Caco-2 (cell line): Measurements from ENCODE around the gene EPYC. TPM values are rescaled to one million over a fixed set of nuclear protein-coding genes. Genes with fewer than 3 reads are reported as not detected.

Experiments used
- BruUV-seq: library from RNA; stranded (reverse); fragments of 400-500 nt; replicated peaks from 2 replicates; lab custom pipeline; 2021; lab: Mats Ljungman, UMichigan
- CTCF ChIA-PET: fragments of 300-600 bp; sonication (Branson Sonifier 250); formaldehyde crosslinking; loops from one replicate; lab custom pipeline; 2022; ENCODE audit warnings: antibody characterized with exemption; lab: Charles Lee
- POLR2A ChIA-PET: fragments of 300-600 bp; sonication (Branson Sonifier 250); formaldehyde crosslinking; loops from one replicate; lab custom pipeline; 2022; ENCODE audit warnings: antibody characterized with exemption; lab: Charles Lee
- DNase-seq, 2 experiments: peaks; one replicate each; pipeline versions ENCODE4 v3.0.0 to v3.0.0-alpha.2; 2020 to 2022
- H3K27me3 ChIP-seq: replicated peaks from 2 replicates; pipeline ENCODE4 v1.6.0; 2011; ENCODE audit warnings: low read length; ENCODE audit not compliant: control insufficient read depth, insufficient read depth
- H3K36me3 ChIP-seq: 2 replicates; pipeline ENCODE4 v1.5.1; 2011; ENCODE audit warnings: low read length; ENCODE audit not compliant: control insufficient read depth, insufficient read depth
- H3K4me1 ChIP-seq: fragments of 250-450 bp; sonication (Bioruptor Pico); 2 replicates; pipeline ENCODE4 v1.5.1; 2020; ENCODE audit warnings: mild to moderate bottlenecking
- H3K4me3 ChIP-seq: 2 replicates; pipeline ENCODE4 v1.5.1; 2011; ENCODE audit warnings: low read depth, mild to moderate bottlenecking, control low read depth, low read length
- H3K9me3 ChIP-seq: fragments of 250-450 bp; sonication (Bioruptor Pico); 2 replicates; pipeline ENCODE4 v1.5.1; 2020; ENCODE audit warnings: mild to moderate bottlenecking, moderate library complexity
- H3K27ac Mint-ChIP-seq: one replicate; pipeline ENCODE4 v1.8.0; 2022; ENCODE audit warnings: mixed read lengths; ENCODE audit not compliant: unreplicated experiment
- H3K27me3 Mint-ChIP-seq: one replicate; pipeline ENCODE4 v1.8.0; 2022; ENCODE audit warnings: mixed read lengths; ENCODE audit not compliant: insufficient read depth, unreplicated experiment
- H3K36me3 Mint-ChIP-seq: one replicate; pipeline ENCODE4 v1.8.0; 2022; ENCODE audit warnings: mild to moderate bottlenecking, mixed read lengths; ENCODE audit not compliant: insufficient read depth, unreplicated experiment
- H3K4me1 Mint-ChIP-seq: one replicate; pipeline ENCODE4 v1.8.0; 2022; ENCODE audit warnings: low read depth, mixed read lengths; ENCODE audit not compliant: unreplicated experiment
- H3K4me3 Mint-ChIP-seq: one replicate; pipeline ENCODE4 v1.8.0; 2022; ENCODE audit warnings: mild to moderate bottlenecking, moderate library complexity, mixed read lengths; ENCODE audit not compliant: unreplicated experiment
- H3K9me3 Mint-ChIP-seq: one replicate; pipeline ENCODE4 v1.8.0; 2022; ENCODE audit warnings: mixed read lengths; ENCODE audit not compliant: unreplicated experiment
- CTCF ChIP-seq, 2 experiments: fragments of 200-600 bp in 1 of 2; IDR thresholded peaks; 1 replicate in 1 of 2; 2 replicates in 1 of 2; pipeline versions ENCODE4 v1.5.1 to v1.8.0; 2011 to 2022; ENCODE audit warnings: antibody characterized with exemption in 1 of 2, control low read depth in 1 of 2, inconsistent platforms in 1 of 2, low read depth in 1 of 2, low read length in 1 of 2, mild to moderate bottlenecking in 1 of 2, moderate library complexity in 1 of 2; ENCODE audit not compliant: insufficient read depth in 1 of 2, severe bottlenecking in 1 of 2, unreplicated experiment in 1 of 2
- intact Hi-C: fragments of 100-400 bp; cut with micrococcal nuclease; formaldehyde crosslinking; loops from one replicate; pipeline ENCODE4 v1.10.0; 2022; ENCODE audit not compliant: unreplicated experiment
- total RNA-seq: library from RNA; stranded (reverse); gene quantifications from 2 replicates; pipeline ENCODE4 v1.2.3, GENCODE V29; 2022

EPYC gene
- total RNA-seq, 1 experiment from 2014 or later, result not detected

- H3K4me1 Mint-ChIP-seq, result no peaks in the 10 kb centered on the region
- Histone ChIP-seq H3K36me3 (no peaks in the 10 kb centered on the region), H3K27me3 (no peaks in the 10 kb centered on the region), H3K4me3 (no peak overlapping the region), H3K4me1 (no peaks in the 10 kb centered on the region), H3K9me3 (no peaks in the 10 kb centered on the region)
- H3K4me3 Mint-ChIP-seq, result no peak overlapping the region
- intact Hi-C loops, result no loop called here
- no peak for TF ChIP-seq CTCF (IDR thresholded peaks at IDR 0.05; ENCODE audit: insufficient read depth in 1 of 2, low read depth in 1 of 2, low read length in 1 of 2, severe bottlenecking in 1 of 2, unreplicated experiment in 1 of 2)
- H3K9me3 Mint-ChIP-seq, result no peaks in the 10 kb centered on the region
- ChIA-PET POLR2A (no interaction called here), CTCF (no interaction called here)
- peaks cover 5% of the 10 kb centered on the region for H3K27me3 Mint-ChIP-seq
- H3K36me3 Mint-ChIP-seq, result no peaks in the 10 kb centered on the region
- no peak overlapping the region for H3K27ac Mint-ChIP-seq
- DNase-seq, result no peak
- no TSS peak for BruUV-seq
Observed at GRCh38 chr12:91021076-91021475, 16.3 kb upstream of the EPYC start.

- H3K4me1 Mint-ChIP-seq, result no peaks in the 10 kb centered on the region
- H3K36me3 Mint-ChIP-seq, result no peaks in the 10 kb centered on the region
- no peak for DNase-seq
- H3K27me3 ChIP-seq, result no peaks in the 10 kb centered on the region
- H3K27me3 Mint-ChIP-seq, result peaks cover 5% of the 10 kb centered on the region
- H3K4me3 Mint-ChIP-seq, result no peak overlapping the region
- no peaks in the 10 kb centered on the region for H3K4me1 ChIP-seq
- no peak for TF ChIP-seq CTCF (IDR thresholded peaks at IDR 0.05; ENCODE audit: insufficient read depth in 1 of 2, low read depth in 1 of 2, low read length in 1 of 2, severe bottlenecking in 1 of 2, unreplicated experiment in 1 of 2)
- H3K9me3 Mint-ChIP-seq, result no peaks in the 10 kb centered on the region
- intact Hi-C loops, result no loop called here
- H3K9me3 ChIP-seq, result no peaks in the 10 kb centered on the region
- ChIA-PET POLR2A (no interaction called here), CTCF (no interaction called here)
- no peak overlapping the region for H3K27ac Mint-ChIP-seq
- no TSS peak for BruUV-seq
- no peaks in the 10 kb centered on the region for H3K36me3 ChIP-seq
- H3K4me3 ChIP-seq, result no peak overlapping the region
Observed at GRCh38 chr12:91019455-91019854, 14.7 kb upstream of the EPYC start.

- POLR2A ChIA-PET, result no interaction called here
- Histone ChIP-seq H3K4me3 (no peak overlapping the region), H3K36me3 (no peaks in the 10 kb centered on the region), H3K9me3 (no peaks in the 10 kb centered on the region), H3K4me1 (no peaks in the 10 kb centered on the region), H3K27me3 (no peaks in the 10 kb centered on the region)
- Mint-ChIP-seq H3K27me3 (peaks cover 5% of the 10 kb centered on the region), H3K9me3 (no peaks in the 10 kb centered on the region), H3K36me3 (no peaks in the 10 kb centered on the region), H3K4me1 (no peaks in the 10 kb centered on the region), H3K27ac (no peak overlapping the region), H3K4me3 (no peak overlapping the region)
- no peak for DNase-seq
- no peak for TF ChIP-seq CTCF (IDR thresholded peaks at IDR 0.05; ENCODE audit: insufficient read depth in 1 of 2, low read depth in 1 of 2, low read length in 1 of 2, severe bottlenecking in 1 of 2, unreplicated experiment in 1 of 2)
- CTCF ChIA-PET, result no interaction called here
- BruUV-seq, result no TSS peak
- intact Hi-C loops, result no loop called here
Observed at GRCh38 chr12:91017511-91018263, 12.9 kb upstream of the EPYC start.
